NCI-H774 (cell line): Measurements from ENCODE around the gene MMEL1.

ENCODE experiments used
- DNase-seq: peaks from one replicate; lab custom pipeline; 2025; lab: John Stamatoyannopoulos, UW

The MMEL1 gene

GRCh38 chr1:2604844-2605508, 27.8 kb downstream of the MMEL1 start:
- DNase-seq = no peak

DNA sequence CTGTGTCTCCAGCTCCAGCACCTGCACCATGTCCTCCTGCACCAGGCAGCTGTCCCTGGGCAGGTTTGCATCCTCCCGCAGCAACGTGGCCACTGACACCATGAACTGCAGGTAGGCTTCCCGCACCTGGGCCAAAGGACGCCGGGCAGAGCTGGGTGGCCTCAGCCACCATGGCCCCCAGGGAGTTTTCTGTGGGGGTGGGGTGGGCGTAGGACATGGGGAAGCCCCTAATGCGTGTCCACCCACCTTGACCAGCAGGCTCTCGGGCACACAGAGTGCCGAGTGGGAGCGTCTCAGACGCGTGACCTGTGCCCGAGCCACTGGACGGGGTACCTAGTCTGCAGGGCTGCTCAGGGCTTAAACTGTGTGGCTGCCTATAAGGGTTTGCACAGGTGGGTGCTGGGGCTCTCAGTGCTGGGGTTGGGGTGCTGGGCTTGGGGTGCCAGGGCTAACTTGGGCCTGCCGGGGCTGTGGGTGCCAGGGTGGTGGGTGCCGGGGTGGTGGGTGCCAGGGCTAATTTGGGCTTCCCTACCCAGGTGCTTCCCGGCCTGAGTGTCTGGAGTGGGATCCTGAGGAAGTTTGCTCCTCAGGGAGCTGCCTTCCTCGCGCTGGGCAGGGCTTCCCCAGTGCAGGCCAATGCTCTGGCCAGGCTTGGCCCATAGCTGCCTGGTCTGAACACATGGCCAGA, 28.5 kb downstream of the MMEL1 start:
- DNase-seq = no peak

DNA sequence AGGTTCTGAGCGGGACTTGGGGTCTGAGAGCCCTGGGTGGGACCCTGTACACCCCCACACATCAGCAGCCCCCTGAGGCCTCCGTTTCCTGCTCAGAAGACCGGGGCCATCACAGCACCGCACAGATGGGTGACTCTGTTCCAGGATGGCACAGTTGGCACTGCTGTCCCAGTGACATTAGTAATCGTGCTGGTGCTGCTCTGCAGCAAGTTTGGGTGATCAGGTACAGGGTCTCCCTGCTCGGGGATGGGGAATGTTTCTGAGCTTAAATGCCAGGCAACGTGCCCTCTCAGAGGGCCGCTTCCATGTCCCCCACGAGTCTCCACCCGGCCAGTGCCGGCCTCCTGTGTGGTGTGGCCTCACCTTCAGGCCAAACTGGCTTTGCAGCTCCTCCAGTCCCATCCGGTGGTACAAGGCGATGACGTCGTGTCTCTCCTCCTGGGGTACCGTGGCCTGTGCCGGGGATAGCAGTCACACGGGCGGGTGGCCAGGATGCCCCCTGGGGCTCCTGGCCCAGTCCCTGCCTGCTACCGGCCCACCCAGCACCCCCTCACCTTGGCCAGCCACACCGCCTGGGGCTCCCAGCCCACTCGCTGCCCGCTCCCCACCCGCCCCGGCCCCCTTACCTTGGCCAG, 29.2 kb downstream of the MMEL1 start:
- DNase-seq = no peak

DNA sequence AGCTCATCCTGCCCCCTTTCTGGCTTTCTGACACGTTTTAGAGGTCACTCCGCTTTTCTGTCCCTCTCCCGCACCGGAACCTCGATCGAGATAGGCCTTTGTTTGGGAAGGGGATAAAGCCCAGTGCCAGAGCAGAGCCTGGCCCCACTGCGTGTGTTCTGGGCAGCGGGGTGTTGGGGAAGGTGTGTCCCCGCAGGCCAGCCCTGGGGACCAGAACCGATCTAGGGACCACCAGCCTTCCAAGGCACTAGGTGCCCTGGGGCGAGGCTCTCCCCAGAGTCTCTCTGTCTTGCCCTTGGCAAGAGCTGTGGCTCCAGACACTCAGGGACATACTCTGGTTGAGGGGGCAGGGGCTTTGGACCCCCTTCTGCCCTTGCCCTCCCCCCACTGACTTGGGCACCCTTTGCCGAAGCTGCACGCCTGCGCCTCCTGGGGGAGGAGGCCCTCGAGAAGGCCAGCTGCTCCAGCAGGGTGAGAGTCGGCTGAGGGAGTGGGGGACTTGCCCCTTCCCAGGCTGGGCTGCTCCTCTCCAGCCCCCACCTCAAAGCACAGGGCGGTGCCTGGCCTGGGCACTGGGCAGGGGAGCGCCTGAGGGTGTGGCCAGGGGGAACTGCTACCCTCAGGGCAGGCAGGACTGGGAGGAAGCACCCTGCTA, 29.8 kb downstream of the MMEL1 start:
- DNase-seq = no peak

DNA sequence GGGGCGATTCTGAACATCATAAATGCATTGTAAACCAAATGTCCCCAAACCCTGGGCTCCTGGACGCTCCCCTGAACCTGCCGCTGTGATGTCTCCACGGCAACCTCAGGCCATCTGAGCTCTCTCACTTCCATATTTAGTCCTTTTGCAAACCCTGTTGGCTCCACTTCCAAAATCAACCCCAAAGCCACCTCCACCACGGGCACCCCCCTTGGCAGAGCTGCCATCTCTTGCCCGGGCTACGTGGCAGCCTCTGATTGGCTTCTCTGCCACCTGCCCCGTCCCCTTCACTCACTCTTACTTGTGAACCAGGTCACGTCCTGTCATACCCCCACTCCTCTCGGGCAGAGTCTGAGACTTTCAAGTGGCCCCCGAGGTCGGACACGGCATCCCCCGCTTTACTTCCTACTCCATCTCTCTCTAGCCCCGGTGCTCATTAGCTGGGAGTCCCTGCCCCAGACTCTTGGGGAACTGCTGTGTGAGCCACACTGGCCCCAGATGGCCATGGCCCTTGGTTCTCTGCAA, 30.4 kb downstream of the MMEL1 start:
- DNase-seq = no peak

DNA sequence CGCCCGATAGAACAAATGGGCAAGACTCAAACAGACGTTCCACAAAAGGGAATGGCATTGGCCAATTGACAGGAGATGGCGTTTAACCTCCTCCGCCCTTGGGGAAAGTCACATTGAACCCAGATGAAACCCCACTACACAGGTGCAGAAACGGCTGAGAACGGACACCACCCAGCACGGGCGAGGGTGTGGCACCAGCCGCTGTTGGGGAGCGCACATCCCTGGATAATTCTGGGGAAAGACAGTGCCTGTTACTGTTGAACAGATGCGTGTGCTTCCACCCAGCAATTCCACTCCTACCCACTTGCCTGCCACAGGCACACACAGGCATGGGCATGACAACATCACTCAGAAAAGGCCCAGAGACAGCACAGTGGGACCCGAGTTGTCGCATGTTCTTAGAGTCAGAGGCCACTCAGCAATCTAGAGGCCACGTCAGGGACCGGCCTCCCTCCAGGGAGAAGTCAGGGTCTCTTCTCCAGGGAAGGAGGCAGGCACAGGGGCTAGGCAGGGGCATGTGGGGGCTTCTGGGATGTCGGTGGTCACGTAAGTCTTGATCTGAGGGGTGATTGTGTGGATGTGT, 31.0 kb downstream of the MMEL1 start:
- DNase-seq = no peak

DNA sequence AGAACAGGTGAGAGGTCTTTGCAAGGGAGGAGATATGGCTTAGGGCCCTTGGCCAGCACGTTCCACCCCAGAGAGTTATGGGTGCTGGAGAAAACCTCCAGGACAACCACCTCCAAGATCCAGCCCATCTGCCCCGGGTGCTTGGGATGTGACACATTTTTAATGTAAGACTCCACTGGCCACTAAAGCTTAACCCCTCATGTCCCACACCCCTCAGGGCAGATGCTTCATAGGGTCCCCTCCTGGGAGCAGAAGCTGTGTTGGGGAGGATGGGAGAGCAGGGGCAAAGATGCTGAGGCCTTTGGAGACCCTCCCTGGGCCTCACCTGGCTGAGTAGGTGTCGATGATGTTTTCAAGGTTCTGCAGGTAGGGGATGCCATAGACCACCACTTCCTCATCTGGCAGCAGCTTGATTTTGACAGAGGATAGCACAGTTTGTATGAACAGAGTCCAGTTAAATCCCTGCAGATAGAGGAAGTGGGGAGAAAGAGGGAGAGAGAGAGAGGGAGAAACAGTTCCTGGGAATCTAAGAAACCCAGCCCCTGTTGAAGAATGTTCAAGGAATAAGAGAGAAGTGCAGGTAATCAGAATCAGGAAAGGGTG, 34.4 kb downstream of the MMEL1 start:
- DNase-seq = no peak

GRCh38 chr1:2597441-2598328, 35.1 kb downstream of the MMEL1 start:
- DNase-seq = no peak

DNA sequence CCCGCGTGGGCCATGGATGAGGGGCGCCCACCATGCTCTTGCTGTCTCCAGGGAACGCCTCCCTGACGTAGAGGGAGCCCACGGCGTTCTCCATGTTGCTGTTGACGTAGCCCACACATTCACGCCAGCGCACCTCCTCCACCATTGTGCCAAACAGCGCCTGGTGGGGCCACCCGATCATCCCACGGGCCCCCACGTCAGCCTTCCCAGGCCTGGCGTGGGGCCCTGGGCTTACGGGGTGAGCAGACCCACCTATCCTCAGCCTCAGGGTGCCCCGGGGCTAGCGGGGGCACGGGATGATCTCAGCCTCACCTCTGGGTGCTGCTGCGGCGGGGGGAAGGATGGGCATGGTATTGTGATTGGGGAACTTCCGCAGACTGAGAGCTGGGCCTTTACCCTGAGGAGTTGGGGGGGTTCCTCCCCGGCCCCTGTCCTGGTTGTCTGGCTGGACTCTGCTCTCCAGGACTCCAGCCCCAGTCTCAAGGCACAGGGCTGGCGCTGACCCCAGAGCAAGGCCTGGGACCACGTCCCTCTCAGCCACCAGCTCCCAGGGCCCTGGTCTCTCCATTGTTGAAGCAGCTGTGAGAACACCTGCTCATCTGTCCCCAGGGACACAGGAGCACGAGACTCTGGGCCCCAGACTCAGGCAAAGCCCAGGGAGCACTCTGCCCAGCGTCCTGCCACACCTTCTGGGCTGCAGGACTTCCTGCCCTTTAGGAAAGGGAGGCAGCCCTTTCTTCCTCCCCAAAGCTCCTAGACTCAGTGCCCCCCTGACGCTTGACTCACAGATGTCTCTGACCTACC, 36.1 kb downstream of the MMEL1 start:
- DNase-seq = no peak

- no peak for DNase-seq
These were observed 36.8 kb downstream of the MMEL1 start for GRCh38 chr1:2595812-2596529.

- DNase-seq = no peak
These were observed 37.5 kb downstream of the MMEL1 start for GRCh38 chr1:2595261-2595811.

- no peak for DNase-seq
These were observed 38.1 kb downstream of the MMEL1 start for GRCh38 chr1:2594641-2595131.

GRCh38 chr1:2594001-2594640, 38.7 kb downstream of the MMEL1 start:
- DNase-seq = no peak

DNA sequence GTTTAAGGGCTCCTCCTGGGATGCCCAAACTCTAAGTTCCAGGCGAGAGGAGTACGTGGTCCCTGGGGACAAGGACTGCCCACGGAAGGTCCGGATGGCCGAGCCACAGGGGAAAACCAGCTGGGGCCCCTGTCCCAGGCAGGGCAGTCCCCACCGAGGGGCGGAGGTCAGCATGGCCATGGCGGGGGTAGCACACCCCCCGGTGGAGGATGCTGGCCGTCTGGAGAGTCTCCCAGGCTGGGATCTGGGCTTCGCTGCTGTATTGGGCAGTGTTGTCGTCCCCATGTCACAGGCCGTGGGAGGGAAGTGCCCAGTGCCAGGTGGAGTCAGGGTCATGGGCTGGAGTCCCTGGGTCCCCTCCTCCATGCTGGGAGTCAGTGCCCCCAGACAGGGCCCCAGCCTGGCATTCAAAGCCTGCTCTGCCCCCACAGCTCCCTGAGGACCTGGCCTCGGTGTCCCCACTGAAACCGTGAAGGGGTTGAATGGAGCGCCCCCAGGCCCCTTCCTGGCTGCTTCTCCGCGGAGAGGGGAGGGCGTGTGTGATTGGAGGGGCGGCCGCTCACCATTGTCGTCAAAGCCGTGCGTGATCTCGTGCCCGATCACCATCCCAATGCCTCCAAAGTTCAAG, 39.5 kb downstream of the MMEL1 start:
- no peak for DNase-seq

- no peak for DNase-seq
These were observed 40.1 kb downstream of the MMEL1 start for GRCh38 chr1:2592672-2593071.

DNA sequence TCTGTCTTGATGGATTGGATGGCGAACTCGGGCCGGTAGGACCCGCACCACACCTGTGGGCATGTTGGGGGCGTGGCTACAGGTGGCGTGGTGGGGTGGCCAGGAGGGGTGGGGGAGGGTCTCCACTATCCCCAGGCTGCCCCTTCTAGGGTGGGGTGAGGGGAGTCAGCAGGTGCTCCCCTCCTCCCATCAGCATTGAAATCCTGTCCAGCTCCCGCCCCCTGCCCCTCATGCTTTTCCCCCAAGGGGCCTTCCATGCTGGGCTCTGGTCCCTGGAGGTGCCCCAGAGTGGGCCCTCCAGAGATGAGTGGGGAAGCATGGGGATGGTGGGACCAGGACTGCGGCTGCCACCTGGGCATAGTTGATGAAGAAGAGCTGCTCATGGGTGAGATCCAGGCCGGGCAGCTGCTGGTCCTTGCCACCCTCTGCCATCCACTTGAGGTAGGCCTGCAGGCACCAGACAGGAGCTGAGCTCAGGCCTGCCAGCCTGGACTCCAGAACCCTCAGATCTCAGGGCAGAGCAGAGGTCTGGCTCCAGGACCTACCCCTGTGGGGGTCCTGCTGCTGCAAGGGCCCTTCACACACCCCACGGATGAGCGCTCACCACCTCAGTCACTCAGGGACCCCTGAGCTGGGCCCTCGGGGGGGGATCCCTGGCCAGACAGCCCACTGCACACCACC, 41.1 kb downstream of the MMEL1 start:
- DNase-seq = no peak

DNA sequence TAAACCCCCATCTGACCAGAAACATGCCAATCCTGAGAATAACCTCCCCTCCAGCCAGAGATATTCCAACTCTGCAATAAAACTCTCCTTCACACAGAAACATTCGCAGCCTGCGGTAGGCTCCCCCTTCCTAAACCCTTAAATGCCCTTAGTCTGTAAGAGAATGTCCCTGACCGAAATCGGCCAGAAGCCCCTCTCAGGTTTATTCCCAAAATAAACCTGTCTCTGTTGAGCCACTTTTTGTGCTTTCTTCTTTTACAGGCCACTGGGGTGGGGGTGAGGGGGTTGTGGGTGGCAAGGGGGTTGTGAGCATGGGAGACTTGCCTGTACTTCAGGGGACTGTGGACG, 41.6 kb downstream of the MMEL1 start:
- DNase-seq = no peak
